HL-60/S4 (cell line): Measurements from ENCODE around the gene PROK1.
"Not testable (repeated sequence)": the region's sequence is repeated elsewhere in the genome, so short reads cannot be mapped to it uniquely, and the experiment has no call there.

Source experiments
- in situ Hi-C: fragments of 300-500 bp; cut with MboI; formaldehyde crosslinking; loops from 2 replicates; pipeline ENCODE4 v1.14.3; 2022; ENCODE audit warnings: low sequenced_read_pairs

PROK1 gene, protein sequence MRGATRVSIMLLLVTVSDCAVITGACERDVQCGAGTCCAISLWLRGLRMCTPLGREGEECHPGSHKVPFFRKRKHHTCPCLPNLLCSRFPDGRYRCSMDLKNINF

DNA sequence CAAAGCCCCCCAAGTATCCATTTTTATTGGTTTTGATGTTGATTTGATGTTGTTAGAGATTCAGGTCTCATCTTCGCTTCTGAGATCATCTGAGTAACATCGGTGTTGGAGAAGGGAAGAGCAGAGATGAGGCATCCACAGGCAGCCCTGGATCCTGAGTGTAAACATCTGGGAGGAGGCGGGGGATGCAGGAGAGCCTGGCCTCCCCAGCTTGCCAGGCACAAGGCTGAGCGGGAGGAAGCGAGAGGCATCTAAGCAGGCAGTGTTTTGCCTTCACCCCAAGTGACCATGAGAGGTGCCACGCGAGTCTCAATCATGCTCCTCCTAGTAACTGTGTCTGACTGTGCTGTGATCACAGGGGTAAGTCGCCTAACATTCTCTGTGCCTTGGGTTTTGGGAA lies at the start of gene PROK1:
Gene PROK1 (plus strand): TSS at position 221 of the 400 bp plus-strand sequence. CDS start 68 bp downstream, at position 289.
- in situ Hi-C loops = loop anchor here (10.0 kb wide), 1 partner anchor 246 kb away; no protein-coding TSS in a partner anchor

DNA sequence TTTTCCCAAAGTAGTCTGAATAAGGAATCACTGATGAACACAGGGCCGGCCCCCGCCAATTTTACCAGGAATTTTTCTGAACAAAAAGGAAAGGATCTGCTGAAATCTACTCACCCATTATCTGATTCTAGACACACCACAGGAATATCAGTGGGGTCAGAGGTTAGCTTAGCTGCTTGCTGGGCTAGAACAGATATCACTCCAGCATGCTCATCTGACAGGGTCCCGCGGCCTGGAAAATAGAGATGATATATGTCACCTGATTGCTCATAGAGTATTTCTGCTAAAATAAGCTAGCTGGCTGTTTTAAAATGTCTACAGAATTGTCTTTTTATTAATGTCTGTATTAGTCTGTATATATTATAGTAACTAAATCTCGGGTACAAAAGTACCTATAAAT lies 47.1 kb upstream of the PROK1 start:
- in situ Hi-C loops = no loop called here

DNA sequence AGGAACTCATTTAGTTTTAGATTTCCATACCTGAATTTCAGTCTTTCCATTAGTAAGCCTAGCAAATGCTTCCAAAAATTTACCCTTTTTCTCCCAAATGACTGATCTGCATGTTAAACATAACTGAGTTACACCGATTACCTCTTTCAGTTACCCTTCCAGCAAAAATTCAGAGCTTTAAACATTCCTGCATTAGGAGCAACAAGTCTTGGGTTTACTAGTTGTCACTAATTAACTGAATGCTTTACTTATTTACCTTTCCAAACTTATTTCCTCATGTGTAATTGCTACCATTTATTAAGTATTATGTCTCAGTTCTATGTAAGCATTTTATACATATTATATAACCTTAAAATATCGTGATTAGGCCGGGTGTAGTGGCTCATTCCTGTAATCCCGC lies 46.5 kb upstream of the PROK1 start:
- in situ Hi-C loops = no loop called here

DNA sequence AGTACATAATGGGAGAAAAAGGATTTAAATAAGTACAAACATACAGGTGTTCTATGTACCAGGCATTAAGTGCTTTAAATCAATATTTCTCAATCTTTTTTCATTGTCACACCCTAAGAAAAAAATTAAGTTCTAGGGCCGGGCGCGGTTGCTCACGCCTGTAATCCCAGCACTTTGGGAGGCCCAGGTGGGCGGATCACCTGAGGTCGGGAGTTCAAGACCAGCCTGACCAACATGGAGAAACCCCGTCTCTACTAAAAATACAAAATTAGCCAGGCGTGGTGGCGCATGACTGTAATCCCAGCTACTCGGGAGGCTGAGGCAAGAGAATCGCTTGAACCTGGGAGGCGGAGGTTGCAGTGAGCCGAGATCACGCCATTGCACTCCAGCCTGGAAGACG lies 44.5 kb upstream of the PROK1 start:
- in situ Hi-C loops = not testable (repeated sequence)

DNA sequence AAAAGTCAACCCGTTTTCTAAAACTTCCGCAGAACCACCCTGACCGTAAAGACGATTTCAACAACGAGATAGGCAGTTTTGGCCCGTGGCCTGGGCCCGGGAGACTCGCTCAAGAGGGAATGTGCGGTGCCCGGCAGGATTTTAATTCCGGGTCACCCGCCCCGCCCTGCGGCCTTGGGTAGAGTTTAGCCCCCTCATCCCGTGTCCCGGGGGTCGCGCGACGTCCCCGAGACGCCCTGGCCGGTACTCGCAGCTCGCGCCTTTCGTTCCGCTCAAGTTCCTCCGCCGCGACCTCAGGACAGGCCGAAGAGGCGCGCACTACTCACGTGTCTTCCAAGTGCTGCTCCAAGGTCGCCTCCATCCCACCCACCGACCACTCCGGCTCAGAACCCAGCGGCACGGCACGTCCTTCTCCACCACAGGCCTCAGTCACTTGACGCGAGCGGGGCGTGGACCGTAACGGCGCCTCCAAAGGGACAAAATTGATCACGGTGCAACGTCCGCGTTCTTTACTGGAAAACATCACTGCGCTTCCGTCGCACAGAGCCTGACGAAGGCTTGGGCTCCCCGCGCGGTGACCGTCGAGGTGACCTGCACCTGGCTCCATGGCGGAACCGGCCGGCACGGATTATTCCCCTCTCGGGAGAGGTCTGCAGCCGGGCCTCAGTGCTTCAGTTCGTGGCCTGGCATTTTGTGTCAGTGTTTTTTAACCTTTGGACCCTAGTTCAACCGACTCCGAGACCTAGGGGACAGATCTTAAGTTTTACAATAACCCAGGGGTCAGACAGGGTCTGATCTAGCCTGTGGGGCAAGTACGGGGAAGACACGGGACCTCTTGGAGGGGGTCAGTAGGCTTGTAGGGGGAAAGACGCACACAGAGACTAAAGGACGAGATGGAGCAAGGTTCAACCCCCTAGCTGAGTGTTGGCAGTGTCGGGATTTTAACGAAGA lies 43.4 kb upstream of the PROK1 start, which contains the start of gene LAMTOR5:
Gene LAMTOR5 (minus strand): TSS at position 435 of the 951 bp plus-strand sequence. CDS start 74 bp downstream, at position 361.
- in situ Hi-C loops = no loop called here

DNA sequence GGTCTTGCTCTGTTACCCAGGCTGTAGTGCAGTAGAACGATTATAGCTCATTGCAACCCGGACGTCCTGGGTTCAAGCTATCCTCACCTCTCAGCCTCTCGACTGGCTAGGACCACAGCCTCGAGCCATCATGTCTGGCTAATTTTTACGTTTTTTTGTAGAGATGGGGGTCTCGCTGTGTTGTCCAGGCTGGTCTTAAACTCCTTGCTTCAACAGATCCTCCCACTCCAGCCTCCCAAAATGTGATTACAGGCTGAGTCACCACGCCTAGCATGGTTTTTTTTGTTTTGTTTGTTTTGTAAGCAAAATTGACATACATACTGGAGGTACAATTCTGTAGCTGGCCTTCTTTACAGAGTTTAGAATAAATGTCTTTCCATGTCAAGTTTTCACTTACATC lies 42.5 kb upstream of the PROK1 start:
- in situ Hi-C loops = no loop called here

DNA sequence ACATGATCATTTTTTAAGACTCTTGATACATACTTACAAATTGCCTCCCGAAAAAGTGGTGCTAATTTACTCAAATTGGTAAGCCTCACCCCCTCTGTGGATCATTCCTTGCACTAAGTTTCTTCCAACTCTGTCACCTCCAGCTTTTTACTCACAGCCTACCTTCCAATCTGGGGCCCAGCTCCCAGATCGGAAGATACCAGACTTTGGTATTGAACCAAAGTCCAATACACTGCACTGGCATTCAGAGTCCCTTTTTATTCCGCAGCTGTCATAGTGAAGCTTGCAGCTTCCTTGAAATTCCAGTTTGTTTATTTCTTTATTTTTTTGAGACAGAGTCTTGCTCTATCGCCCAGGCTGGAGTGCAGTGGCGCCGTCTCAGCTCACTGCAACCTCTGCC lies 41.6 kb upstream of the PROK1 start:
- in situ Hi-C loops = no loop called here

DNA sequence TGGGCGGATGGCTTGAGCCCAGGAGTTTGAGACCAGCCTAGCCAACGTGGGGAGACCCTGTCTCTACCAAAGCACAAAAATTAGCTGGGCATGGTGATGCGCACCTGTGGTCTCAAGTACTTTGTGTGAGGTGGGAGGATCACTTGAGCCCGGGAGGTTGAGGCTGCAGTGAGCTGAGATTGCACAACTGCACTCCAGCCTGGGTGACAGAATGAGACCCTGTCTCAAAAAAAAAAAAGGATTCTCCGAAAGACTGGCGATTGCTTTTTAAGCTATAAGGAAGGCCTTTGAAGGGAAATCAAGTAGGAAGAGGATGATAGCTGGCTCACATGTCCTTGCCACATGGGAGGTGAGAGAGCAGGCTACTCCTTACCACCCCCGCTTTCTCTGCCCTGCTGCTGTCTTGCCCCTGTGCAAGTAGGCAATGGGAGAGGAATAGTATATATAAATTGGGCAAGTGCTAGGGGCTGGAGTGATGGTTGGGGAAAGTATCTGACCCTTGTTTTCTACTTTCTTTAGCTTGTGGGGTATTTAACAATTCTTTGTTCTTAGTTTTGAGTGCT lies 39.7 kb upstream of the PROK1 start:
- in situ Hi-C loops = no loop called here

DNA sequence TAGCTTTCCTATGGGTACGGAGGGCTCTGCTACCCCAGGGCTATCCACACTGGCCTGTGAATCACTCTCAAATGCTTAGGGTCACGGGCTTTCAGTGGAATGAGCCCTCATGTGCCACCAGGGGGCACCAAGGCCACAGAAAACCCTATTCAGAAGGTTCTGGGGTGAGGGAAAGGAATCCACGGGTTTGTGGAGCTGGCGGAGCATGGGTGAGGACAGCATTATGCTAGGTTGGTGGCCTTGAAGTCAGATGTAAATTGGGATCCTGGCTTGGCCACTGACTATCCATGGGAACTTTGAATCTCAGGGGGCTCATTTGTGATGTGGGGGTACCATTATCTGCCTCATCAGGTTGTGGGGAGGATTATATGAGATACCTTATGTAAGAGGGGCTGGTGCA lies 38.4 kb upstream of the PROK1 start:
- in situ Hi-C loops = no loop called here

DNA sequence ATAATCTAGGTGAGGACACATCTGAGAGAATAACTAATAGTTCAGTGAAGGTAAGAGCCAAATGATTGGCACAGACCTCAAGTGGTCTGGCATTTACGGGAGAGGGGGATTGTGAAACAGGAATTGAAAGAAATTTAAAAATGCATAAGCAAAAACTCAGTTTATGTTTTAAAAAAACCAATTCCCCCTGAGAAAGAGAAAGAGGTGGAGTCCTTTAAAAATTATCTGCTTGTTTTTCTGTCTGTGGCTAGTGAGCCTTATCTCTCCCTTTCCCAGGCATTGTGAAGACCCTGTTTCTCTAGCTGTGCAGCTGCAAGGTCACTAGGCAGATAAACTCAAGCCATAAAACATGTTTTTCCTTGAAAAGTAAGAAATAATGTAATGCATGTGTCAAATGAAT lies 37.9 kb upstream of the PROK1 start:
- in situ Hi-C loops = not testable (repeated sequence)

DNA sequence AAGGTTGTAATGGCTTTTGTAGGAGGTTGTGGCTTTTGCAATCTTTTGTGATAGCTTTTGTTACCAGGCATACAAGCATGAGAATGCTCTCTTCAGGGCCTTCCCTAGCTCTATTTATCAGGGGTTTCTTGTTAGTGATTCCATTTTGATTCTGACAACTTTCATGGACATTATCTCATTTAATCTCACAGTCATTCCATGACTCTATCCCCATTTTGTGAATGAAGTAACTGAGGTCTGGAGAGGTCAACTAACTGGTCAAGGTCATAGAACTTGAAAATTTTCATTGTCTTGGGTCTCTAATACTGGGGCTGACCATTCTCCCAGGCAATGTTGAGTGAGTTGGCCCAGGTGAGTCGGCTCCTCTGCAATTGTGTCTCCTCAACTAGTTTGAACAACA lies 32.2 kb upstream of the PROK1 start:
- in situ Hi-C loops = no loop called here

DNA sequence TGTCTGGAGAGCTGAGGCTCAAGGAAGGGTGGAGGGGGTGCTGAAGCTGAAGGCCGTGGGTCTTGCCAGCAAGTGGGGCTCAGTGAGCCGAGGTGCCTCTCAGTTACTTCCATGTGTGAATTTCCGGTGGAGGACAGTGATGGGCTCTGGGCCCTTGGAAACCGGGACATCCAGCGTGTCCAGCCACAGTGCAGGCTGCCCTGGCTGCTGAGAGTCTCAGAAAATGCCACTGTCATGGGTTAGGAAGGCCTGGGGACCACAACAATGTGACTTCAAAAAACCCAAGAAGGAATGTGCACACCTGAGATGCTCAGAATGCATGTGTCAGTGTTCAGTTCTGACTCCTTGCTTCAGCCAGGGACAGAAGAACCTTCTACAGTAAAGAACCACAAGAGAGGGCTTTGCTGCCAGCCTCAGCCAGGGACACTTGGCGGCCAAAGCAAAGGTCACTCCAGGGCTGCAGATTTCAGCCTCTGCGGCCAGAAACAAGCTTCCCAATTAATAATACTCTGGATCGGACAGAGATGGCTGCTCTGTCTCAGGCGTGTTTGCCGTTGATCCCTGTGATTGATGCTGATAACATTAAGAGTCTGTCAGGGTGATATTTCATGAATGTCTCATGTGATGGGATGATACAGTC lies 30.8 kb upstream of the PROK1 start:
- in situ Hi-C loops = no loop called here

DNA sequence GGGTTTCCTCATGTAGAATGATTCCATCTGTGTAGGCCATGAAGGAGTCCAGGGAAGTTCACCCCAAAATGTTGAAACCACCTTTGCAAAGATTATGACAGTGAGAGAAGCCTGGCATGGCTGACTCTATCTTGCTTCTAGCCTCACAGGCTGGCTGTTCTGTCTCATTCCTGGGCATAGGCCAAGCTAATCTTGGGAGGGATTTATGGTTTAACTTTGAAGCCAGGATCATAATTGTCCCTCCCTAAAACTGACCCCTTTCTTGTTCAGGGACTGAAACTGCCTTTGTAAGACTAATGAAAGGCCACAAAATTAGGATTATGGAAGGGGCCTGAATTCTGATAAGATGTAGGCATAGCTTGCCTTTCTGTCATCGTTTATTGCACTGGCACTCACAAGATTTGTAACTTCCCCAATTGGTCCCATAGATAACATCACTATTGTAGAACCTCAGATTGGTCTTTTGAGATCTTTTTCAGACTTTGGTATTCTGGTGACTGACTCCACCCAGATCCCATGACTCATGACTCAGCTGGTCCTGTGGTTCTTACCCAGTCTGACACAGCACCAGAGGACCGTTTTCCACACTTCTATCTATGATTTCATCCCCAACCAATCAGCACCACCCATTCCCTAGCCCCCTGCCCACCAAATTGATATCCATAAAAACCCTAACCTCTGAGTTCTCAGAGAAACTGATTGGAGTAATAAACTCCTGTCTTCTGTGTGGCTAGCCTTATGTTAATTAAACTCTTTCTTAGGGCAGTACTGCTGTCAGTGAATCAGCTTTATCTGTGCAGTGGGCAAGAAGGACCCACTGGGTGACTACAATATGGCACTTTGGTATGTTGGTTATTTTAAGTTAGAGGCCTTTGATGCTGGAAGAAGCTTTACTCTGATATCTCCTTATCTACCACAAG lies 29.8 kb upstream of the PROK1 start:
- in situ Hi-C loops = no loop called here

DNA sequence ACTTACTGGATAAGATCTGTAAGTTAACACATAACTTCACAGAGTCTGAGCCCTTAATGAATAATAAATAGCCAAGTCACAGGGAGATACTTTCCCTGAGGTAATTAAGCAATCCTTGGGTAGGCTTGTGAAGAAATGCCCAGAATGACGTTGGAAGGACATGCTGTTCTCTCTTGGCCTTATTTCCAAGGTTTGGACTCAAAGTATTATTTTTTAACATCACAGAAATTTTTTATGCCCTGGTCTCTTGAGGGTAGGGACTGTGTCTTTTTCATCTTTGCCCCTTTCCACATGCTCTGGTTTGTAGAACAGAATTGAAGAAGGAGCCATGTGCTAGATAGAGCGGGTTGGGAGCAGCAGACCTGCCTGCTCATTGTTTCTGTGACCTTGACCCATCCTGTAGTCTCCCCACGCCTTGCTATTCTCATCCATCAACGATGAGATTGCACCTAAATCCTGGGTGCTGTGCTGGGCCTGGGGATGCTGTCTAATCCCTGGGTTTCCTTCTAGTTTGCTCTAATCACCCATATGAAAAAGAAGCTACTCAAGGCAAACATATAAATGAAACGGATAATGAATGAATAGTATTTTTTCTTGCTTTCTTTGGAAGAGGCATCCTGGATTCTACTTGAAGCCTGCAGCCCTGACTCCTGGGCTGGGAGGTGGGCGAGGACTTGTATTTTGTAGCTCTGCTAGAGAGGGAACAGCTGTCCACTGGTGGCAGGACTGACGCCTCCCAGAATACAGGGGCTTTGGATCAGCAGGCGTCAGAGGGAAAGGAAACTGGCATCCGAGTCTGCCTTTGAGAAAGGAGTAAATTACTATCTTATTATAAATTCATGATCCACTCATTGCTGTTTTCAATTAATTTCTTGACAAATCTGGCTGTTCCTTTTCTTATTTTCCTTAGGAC lies 26.0 kb upstream of the PROK1 start:
- in situ Hi-C loops = no loop called here

DNA sequence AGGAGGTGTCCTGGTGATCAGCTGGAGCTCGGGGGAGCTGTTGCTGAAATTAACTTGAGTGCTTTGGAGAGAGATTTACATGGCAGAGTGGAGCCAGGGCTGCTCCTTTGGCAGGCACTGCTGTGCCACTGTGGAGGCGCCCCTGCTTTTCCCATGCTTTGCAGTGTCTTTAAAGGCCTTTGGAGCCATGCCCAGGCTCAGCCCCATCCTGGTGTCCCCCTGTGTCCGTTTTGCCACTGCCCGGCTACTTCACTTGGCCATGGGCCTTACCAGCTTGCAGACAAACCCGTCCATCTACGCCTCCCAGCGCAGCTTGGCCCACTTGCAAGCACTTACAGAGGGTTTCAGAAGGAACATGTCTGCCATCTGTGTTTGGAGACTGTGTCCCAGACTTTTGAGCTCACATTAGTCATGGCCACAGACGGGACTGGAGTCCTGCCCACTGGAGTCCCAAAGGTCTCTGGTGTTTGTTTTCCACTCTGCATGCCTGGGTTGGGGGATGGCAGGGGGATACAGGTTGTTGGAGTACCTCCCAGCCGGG lies 25.3 kb upstream of the PROK1 start:
- in situ Hi-C loops = no loop called here

DNA sequence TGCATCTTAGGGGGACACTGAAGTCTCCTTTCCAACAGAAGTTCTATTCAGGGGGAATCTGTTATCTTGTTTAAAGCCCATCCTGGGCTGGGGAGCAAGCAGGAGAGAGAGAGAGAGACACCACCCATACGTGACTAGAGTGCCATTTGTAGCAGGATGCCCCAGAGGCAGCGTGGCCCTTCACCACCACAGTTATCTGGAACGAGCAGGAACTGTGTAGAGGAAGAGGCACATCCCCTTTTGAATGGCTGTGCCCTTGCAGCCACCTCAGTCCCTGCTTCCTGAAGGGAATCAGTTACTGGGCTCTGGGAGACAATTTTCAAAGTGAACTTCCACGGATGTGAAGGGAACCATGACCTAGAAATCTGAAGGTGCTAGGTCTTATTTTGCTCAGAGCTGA lies 24.1 kb upstream of the PROK1 start:
- in situ Hi-C loops = no loop called here

DNA sequence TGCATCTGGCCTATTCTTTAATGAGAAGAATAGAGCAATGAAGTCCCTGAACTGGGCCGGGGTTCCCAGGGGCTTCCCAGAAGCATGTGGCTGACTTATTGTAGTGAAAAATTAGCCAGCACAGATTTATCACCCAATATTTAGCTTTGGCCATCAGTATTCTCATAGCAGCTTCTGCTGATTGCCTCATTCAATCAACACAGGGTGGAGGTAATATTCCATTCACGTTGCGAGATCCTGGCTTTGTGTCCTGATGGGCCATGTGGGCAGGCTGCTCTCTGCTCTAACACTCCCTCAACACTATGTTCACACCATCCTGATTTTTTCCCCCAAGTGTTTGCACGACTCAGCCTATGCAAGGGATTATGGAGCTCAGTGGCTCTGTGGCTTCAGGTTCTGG lies 22.0 kb upstream of the PROK1 start:
- in situ Hi-C loops = no loop called here

DNA sequence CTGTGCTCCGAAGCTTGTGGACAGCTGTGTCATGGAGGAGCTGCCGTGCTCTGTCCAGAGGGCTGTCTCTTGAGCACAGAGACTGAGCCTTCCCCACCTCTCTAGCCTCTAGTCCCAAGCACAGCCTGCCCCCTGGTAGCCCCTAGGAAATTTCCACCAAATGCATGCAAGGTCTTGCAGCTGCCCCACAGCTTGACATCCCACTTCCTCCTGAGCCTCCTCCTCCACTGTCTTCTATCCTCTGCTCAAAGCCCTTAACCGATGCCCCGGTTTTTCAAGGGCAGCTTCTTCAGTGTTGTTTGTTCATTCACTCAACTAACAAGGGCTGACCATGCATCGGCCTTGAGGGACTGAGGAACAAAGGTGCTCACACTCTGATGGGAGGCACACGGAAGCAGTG lies 20.6 kb upstream of the PROK1 start:
- in situ Hi-C loops = no loop called here

DNA sequence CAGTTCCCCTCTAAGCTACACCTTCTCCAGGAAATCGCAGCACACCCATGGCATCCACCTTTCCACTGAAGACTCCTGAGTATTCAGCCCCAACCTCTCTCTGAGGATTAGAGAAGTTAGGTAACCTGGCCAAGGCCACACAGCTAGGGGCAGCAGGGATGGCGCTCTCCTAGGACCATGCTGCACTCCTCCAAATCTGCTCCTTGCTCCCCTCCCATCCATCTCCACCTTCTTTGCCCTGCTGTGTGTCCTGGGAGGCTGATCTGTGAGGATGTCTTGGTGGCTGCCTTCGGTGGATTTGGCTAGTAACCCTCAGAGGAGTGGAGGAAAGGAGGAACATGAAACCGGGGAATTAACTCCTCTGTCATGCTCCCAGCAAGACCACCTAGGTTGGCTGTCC lies 20.0 kb upstream of the PROK1 start:
- in situ Hi-C loops = no loop called here
